Activated CD4-positive, alpha-beta T cell treated with anti-CD3 and anti-CD28 coated beads, Interleukin-2, Interleukin-6, amounts not matched to agents 100 ng/mL and 50 ng/mL, durations not matched to agents 16 hours and 8 hours (primary cell): ENCODE results near the gene ZNF205.
A peak's percentile ranks its signal among the peaks of the same experiment; 100 is the strongest.
"Not testable (repeated sequence)": the region's sequence is repeated elsewhere in the genome, so short reads cannot be mapped to it uniquely, and the experiment has no call there.

Source experiments
- DNase-seq: peaks from one replicate; pipeline ENCODE4 v3.0.0-alpha.2; 2020

Gene ZNF205

GRCh38 chr16:3135126-3135715, 22.8 kb downstream of the ZNF205 start:
- DNase-seq = peak; percentile 34

DNA sequence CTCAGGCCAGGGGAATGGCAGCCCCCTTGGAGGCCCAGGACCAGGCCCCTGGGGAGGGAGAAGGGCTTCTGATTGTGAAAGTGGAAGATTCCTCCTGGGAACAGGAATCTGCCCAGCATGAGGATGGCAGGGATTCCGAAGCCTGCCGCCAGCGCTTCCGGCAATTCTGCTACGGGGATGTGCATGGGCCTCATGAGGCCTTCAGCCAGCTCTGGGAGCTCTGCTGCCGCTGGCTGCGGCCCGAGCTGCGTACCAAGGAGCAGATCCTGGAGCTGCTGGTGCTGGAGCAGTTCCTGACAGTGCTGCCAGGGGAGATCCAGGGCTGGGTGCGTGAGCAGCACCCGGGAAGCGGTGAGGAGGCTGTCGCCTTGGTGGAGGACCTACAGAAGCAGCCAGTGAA, 24.9 kb downstream of the ZNF205 start:
- DNase-seq = no peak

DNA sequence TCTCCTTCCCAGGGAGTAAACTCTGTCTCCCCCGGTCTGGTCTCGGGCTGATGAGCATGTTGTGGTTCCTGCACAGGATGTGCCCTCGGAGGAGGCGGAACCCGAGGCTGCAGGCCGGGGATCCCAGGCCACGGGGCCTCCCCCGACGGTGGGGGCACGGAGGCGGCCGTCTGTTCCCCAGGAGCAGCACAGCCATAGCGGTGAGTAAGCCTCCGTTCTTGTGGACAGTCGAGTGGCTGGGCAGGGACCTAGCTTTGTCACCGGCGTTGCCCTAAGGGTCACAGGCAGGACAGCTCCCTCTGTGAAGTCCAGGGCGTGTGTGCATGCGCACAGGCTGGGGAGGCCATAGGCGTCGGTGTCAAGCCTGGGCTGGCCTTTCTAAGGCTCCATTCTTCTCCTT, 26.0 kb downstream of the ZNF205 start:
- no peak for DNase-seq

- DNase-seq = no peak
Measured at GRCh38 chr16:3138823-3139426, 26.5 kb downstream of the ZNF205 start.

DNA sequence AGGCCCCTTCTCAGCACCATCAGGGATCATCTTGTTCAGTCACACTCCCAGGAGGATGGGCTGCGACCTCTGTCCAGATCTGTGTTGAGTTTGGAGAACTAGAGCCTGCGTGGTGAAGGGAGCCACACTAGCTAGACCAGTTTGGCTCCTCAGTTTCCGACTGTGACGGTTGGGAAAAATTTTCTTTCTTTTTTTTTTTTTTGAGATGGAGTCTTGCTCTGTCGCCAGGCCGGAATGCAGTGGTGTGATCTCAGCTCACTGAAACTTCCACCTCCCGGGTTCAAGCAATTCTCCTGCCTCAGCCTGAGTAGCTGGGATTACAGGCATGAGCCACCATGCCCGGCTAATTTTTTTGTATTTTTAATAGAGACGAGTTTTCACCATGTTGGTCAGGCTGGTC, 27.2 kb downstream of the ZNF205 start:
- DNase-seq = not testable (repeated sequence)

- DNase-seq = no peak
Measured at GRCh38 chr16:3140603-3141427, 28.4 kb downstream of the ZNF205 start.

DNA sequence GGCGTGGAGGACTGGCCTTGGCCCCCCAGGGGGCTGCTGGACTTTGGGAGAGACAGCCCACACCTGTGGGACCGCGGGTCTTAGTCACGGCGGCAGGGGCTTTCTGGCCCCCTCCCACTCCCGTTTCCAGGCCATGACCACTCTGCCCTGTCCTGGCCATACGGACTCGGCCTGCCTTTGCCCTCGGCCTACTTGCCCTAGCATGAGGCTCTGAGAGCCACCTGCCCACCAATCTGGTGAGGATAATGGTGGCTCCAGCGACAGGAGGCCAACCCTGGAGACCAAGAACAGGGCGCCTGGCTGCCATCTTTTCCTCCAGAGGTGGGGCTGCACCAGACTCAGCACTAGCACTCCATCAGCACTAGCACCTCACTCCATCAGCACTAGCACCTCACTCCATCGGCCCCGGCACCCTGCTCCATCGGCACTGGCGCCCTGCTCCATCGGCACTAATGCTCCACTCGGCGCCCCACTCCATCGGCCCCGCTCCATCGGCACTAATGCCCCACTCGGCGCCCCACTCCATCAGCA, 29.5 kb downstream of the ZNF205 start:
- no peak for DNase-seq

GRCh38 chr16:3142327-3142726, 29.9 kb downstream of the ZNF205 start:
- no peak for DNase-seq

DNA sequence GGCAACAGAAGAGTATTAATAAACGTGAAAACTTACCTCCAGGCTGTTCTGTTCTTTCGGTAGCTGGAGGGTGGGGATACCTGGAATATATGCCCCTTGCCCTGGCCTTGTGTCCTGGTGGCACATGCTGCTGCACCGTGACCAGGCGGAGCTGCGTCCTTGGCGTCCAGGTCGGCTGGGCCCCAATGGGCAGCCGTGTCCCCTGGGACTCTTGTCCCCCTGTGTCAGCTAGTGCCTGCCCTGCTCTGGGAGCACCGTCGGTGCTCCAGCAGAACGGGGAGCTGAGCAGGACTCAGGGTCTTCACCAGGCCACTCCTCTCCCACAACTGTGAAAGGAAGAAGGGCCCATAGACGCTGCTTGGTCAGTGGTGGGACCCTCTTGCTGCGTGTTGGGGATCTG, 30.4 kb downstream of the ZNF205 start:
- DNase-seq = no peak

DNA sequence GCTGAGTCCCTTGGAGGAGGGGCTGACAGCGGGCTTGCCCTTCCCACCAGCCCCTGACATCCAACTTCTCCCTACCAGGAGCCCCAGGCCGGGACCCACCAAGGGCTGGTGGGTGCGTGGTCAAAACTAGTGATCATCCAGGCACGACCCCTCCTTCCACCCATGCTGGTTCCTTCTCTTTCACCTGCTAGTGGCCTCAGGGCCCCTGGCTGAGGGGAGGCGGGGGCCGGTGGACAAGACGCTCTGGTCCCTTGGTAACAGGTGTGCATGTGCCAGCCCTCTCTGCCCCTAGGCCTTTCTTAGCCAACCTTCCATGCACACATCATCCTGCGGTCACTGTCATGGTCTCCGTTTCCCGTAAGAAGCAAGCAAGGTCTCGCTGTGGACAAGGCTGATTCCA, 30.8 kb downstream of the ZNF205 start:
- no peak for DNase-seq

- no peak for DNase-seq
Measured at GRCh38 chr16:3143598-3144320, 31.4 kb downstream of the ZNF205 start.

GRCh38 chr16:3144321-3144983, 32.1 kb downstream of the ZNF205 start:
- DNase-seq = no peak

GRCh38 chr16:3145151-3145550, 32.8 kb downstream of the ZNF205 start:
- DNase-seq = no peak

DNA sequence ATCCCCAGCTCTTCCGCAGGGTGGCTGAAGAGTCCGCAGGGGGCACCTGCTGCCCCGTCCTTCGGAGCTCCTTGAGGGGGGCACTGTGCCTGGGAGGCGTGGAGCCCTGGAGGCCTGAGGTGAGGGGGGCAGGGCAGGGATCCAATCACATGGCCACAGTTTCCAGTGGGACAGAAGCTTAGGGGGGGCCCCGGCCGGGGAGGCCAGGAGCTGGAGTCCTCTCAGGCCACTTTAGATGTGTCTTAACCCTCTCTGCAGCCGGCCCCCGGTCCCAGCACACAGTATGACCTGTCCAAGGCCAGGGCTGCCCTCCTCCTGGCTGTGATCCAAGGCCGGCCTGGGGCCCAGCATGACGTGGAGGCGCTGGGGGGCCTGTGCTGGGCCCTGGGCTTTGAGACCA, 33.3 kb downstream of the ZNF205 start:
- DNase-seq = no peak

DNA sequence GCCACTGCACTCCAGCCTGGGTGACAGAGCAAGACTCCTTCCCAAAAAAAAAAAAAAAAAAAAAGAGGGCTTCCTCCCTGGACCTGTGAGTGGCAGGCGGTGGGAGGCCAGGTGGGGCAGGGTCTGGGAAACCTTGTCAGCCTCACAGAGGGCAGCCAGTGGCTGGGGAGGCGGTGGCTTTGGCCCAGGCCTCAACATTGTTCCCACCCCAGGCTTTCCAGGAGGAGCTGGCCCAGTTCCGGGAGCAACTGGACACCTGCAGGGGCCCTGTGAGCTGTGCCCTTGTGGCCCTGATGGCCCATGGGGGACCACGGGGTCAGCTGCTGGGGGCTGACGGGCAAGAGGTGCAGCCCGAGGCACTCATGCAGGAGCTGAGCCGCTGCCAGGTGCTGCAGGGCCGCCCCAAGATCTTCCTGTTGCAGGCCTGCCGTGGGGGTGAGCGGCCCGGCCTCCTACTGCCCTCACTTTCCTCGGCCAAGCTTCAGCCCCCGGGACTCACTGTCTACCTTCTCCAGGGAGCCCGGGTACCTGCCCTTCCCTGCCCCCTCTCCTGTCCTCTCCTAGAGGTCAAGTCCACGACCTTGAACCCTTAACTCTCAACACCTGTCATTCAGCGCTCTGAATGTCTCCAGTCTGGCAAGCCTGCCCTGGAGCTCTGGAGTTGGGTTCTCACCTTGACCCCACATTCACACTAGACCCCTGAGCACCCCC, 34.8 kb downstream of the ZNF205 start:
- DNase-seq = no peak

GRCh38 chr16:3147757-3148104, 35.3 kb downstream of the ZNF205 start:
- no peak for DNase-seq

GRCh38 chr16:3148256-3149192, 36.1 kb downstream of the ZNF205 start:
- no peak for DNase-seq

DNA sequence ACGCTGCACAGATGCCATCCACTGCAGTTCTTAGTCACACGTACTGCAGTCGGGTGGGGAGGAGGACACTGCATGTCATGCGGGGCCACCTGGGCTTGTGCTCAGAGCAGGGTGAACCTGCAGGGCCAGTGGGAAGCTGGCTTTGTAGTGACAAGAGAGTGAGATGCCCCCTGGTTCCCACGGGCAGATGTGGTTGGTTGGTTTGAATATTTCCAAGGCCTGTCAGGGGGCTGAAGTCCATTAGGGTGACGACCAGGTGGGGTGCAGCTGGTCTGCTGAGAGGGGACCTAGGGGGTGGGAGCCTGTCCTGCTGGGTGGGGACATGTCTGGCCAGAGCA, 36.8 kb downstream of the ZNF205 start:
- DNase-seq = no peak

DNA sequence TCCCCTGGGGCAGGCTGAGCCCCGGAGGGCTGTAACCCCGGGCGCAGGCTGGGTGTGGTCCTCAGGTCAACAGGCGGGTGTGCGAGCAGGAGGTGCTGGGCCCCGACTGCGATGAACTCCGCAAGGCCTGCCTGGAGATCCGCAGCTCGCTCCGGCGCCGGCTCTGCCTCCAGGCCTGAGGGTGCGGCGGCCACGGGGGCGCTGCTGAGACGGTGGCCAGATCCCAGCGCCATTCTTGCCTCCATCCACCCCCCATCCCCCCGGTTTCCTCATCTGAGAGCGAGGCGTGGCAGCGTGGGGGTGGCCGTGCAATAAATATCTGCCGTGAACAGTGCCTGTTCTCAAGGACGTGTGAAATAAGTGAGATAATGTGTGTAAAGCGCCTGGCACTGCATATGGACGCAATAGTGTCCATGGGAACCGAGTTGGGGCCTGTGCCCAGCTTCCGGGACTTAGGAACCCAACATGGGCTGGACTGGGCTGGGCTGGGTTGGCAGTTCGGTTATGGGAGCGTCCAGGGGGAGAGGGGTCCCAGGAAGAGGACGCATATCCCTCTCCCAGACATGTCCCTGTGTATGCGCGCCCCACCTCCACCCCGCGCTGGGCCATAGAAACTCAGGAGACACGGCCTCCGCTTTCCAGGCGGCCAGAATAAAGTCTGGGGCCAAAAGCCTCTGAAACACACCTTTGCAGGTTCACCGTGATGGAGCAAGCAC, 37.4 kb downstream of the ZNF205 start:
- DNase-seq = peak; percentile 73
